Measurements from ENCODE around the gene SNTG2.

The SNTG2 gene

DNA sequence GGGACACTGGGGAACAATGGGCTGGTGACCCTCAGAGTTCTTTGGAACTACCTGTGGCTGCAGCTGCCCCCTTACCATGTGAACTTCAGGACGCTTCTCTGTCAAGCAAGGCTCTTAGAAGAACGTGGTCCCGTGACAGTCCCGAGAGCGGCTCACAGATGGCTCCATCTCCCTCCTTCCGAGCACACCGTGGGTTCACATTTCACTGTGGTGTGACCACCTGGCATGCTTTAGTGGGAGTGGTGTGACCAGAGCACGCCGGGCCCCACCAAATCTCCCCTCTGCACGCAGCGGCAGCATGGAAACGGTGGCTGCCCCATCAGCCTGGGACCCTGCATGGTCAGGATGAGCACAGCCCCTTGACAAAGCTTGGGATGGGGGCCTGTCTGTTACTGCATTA, 452.9 kb downstream of the SNTG2 start:
- no peak overlapping the region for H3K4me3 ChIP-seq (ENCODE audit: control insufficient read depth, low read depth, low read length)
- TF ChIP-seq, protein P1, sequence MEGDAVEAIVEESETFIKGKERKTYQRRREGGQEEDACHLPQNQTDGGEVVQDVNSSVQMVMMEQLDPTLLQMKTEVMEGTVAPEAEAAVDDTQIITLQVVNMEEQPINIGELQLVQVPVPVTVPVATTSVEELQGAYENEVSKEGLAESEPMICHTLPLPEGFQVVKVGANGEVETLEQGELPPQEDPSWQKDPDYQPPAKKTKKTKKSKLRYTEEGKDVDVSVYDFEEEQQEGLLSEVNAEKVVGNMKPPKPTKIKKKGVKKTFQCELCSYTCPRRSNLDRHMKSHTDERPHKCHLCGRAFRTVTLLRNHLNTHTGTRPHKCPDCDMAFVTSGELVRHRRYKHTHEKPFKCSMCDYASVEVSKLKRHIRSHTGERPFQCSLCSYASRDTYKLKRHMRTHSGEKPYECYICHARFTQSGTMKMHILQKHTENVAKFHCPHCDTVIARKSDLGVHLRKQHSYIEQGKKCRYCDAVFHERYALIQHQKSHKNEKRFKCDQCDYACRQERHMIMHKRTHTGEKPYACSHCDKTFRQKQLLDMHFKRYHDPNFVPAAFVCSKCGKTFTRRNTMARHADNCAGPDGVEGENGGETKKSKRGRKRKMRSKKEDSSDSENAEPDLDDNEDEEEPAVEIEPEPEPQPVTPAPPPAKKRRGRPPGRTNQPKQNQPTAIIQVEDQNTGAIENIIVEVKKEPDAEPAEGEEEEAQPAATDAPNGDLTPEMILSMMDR (IDR thresholded peaks at IDR 0.05; ENCODE audit: control insufficient read depth, insufficient read depth, low read depth, low read length, missing control alignments): no peak
- no peak for DNase-seq (ENCODE audit: low read depth)

DNA sequence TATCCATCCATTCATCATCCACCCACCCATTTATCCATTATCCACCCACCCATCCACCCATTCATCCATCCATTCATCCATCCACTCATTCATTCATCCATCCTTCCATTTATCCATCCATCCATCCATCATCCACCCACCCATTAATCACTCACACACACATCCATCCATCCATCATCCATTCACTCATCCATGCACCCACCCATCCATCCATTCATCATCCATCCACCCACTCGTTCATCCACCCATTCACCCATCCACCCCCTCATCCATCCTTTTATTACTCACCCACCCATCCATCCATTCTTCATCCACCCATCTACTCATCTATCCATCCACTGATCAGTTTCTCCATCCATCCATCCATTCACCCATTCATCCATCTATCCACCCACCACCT, 454.5 kb downstream of the SNTG2 start:
- no peak for DNase-seq (ENCODE audit: low read depth)
- TF ChIP-seq, protein P1 (IDR thresholded peaks at IDR 0.05; ENCODE audit: control insufficient read depth, insufficient read depth, low read depth, low read length, missing control alignments): no peak
- no peak overlapping the region for H3K4me3 ChIP-seq (ENCODE audit: control insufficient read depth, low read depth, low read length)

DNA sequence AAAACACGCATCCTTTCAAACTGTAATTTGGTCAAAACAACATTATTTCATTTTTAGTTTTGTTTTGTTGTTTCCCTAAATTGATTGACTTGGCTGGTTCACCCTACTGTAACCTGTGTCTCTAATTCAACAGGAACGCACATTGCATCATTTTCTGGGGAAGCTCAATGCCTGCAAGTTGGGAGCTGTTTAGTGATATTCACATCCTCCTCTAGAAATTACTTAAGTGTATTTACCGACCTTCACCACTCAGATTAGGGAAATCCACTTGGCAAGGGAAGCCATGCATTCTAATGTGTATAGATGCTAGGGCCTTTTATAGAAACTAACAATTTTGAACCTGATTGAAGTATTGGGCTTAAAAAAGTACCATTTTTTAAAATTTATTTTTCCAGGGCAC, 455.3 kb downstream of the SNTG2 start:
- no peak for DNase-seq (ENCODE audit: low read depth)
- no peak overlapping the region for H3K4me3 ChIP-seq (ENCODE audit: control insufficient read depth, low read depth, low read length)
- TF ChIP-seq, protein P1 (IDR thresholded peaks at IDR 0.05; ENCODE audit: control insufficient read depth, insufficient read depth, low read depth, low read length, missing control alignments): no peak

DNA sequence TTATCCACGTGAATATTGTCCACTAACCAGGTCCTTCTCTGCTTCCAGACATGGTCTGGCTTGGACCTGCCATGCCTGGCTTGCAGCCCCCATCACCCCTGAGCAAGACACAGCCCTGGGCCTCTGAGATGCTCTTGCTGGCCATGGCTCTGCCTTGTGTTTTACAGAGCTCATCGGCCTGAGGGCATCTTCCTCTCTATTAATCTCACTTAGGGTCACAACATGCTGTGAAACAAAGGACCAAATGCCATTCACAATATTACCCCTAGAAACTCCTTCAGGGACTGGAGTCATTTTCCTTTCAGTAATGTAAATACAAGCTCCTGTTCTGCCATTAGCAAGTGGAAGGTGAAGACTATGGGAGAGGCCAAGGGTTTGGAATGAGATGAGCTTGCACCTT, 455.8 kb downstream of the SNTG2 start:
- TF ChIP-seq, protein P1 (IDR thresholded peaks at IDR 0.05; ENCODE audit: control insufficient read depth, insufficient read depth, low read depth, low read length, missing control alignments): no peak
- DNase-seq (ENCODE audit: low read depth): no peak
- no peak overlapping the region for H3K4me3 ChIP-seq (ENCODE audit: control insufficient read depth, low read depth, low read length)

DNA sequence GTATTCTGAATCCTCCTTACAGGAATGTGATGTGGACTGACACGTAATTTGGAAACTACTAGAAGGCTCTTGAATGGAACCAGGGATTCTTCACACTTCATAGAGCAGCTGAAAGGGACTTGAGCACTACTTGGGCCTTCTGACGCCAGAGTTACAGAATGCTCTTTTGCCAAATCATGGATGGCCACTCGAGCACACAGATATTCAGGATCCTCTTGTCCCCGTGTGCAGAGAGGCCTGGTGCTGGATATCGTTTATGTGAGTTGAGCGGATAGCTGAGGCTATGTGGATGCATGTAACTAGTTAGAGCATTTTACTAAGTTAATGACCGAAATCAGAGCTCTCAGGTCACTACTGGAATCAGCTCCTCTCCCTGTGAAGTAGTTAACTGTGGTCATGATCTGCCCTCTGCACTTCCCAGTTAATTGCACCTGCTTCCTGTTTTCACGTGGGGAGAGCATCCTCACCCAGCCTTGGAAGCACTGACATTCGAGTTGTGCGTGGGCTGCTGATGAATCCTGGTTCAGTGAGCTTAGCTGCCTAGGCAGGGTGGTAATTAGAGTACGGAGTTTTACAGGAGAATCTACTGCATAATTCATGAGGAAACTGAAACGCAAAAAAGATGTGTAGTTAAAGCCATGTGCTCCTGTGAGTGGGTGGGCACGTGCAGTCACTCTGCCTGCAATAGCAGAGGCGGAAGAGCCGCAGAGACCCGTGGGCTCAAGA, 457.5 kb downstream of the SNTG2 start:
- no peak for DNase-seq (ENCODE audit: low read depth)
- TF ChIP-seq, protein P1 (IDR thresholded peaks at IDR 0.05; ENCODE audit: control insufficient read depth, insufficient read depth, low read depth, low read length, missing control alignments): no peak
- H3K4me3 ChIP-seq (ENCODE audit: control insufficient read depth, low read depth, low read length): no peak overlapping the region

DNA sequence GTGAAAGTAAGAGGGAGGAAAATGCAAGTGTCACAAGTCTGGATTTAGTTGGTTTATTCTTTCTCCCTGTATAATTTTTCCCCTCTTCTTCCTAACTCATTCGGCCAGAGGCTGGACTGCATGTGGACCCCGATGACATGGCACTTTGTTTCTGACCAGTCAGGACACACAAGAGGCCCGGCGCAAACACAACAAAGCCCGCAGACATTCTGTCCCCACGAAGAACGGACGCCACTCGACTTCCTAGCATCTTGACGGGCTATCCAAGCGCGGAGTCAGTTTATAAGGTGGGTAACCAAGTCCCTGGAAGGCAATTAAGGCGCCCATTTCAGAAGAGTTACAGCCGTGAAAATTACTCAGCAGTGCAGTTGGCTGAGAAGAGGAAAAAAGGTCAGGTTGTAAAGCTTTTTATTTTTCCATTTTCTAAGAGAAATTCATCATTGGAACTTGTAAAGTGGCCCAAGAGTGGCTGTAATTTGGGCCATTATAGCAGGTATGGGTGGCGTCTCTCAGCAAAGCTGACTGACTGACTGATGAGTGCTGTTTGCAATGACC, 462.6 kb downstream of the SNTG2 start, which contains the start of gene TPO:
Gene TPO, plus strand, starts transcription at position 308 of the 555 bp plus-strand sequence. CDS start 946 bp downstream, outside the sequence.
- TF ChIP-seq, protein P1 (IDR thresholded peaks at IDR 0.05; ENCODE audit: control insufficient read depth, insufficient read depth, low read depth, low read length, missing control alignments): no peak
- no peak for DNase-seq (ENCODE audit: low read depth)
- no peak within 1 kb of the TSS for H3K4me3 ChIP-seq (ENCODE audit: control insufficient read depth, low read depth, low read length)

Data from AG09309 (cell line).